Upper lobe of right lung (tissue), 1 donor: ENCODE results near the gene ACTN1. TPM values are rescaled to one million over a fixed set of nuclear protein-coding genes. Genes with fewer than 3 reads are reported as not detected.

Source experiments
- ATAC-seq: fragments of 200-7000 bp; cut with Tn5 transposase; one replicate; pipeline ENCODE4 v1.9.1; 2020; ENCODE audit warnings: mild to moderate bottlenecking, moderate library complexity
- DNase-seq: peaks from one replicate; pipeline ENCODE4 v3.0.0-alpha.2; 2020
- H3K27ac ChIP-seq: fragments of 200-600 bp; one replicate; pipeline ENCODE4 v1.8.0; 2022
- H3K27me3 ChIP-seq: fragments of 200-600 bp; one replicate; pipeline ENCODE4 v1.8.0; 2022; ENCODE audit warnings: mild to moderate bottlenecking
- H3K36me3 ChIP-seq: fragments of 200-600 bp; one replicate; pipeline ENCODE4 v1.8.0; 2022
- H3K4me1 ChIP-seq: fragments of 200-600 bp; one replicate; pipeline ENCODE4 v1.8.0; 2022
- H3K4me3 ChIP-seq: fragments of 200-600 bp; one replicate; pipeline ENCODE4 v1.8.0; 2022; ENCODE audit warnings: mild to moderate bottlenecking
- H3K9me3 ChIP-seq: fragments of 200-600 bp; one replicate; pipeline ENCODE4 v1.8.0; 2022
- intact Hi-C: fragments of 100-400 bp; cut with DNase I; formaldehyde crosslinking; loops from one replicate; pipeline ENCODE4 v1.11.0; 2022
- total RNA-seq: library from RNA; stranded (reverse); fragmentation: NEBNext Ultra II Directional; extraction: Animal tissue kit (Norgen Biotek cat#: 25700); gene quantifications from one replicate; pipeline ENCODE4 v1.2.1, GENCODE V29; 2021
- TF ChIP-seq, protein P1 (sequence below): fragments of 200-600 bp; IDR thresholded peaks from one replicate; pipeline ENCODE4 v1.8.0; 2022; ENCODE audit warnings: antibody characterized with exemption
- donor health status: DM: no; HTN: yes; CAD: no; lungs with severe emphysema.

Gene ACTN1
- total RNA-seq, 1 donor from 2014 or later: 177 TPM

DNA sequence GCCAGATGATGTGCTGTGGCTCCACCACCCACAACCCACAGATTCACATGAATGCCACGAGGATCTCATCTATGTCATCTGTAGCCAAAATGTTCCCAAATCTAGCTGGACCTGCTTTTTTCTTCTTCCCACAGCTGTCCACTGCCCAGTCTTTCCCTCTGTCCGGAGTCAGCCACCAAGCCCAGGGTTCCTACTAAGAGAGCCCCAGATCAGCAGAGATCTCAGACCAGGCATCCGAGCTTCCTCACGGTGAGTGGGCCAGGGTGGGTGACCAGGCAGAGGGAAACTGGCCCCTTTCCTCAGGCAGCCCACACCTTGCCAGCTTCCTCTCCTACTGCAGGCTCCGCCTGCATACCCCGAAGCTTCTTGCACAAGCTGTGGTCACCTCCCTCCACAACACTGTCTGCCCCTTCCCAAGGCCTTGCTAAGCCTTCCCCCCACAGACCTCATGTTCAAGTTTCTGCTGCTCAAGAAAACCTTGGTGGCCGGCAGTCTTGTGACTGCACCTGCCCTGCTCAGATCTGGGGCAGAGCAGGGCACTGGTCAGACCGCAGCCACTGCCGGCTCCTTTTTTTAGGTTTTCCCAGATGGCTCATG lies 81.4 kb downstream of the ACTN1 start:
- Histone ChIP-seq H3K4me1 (no peaks in the 10 kb centered on the region), H3K27ac (no peak overlapping the region), H3K27me3 (no peaks in the 10 kb centered on the region), H3K9me3 (no peaks in the 10 kb centered on the region), H3K36me3 (peaks cover 74% of the 10 kb centered on the region), H3K4me3 (no peak overlapping the region)
- DNase-seq (no peak), ATAC-seq (peak; percentile 24)
- TF ChIP-seq, protein P1, sequence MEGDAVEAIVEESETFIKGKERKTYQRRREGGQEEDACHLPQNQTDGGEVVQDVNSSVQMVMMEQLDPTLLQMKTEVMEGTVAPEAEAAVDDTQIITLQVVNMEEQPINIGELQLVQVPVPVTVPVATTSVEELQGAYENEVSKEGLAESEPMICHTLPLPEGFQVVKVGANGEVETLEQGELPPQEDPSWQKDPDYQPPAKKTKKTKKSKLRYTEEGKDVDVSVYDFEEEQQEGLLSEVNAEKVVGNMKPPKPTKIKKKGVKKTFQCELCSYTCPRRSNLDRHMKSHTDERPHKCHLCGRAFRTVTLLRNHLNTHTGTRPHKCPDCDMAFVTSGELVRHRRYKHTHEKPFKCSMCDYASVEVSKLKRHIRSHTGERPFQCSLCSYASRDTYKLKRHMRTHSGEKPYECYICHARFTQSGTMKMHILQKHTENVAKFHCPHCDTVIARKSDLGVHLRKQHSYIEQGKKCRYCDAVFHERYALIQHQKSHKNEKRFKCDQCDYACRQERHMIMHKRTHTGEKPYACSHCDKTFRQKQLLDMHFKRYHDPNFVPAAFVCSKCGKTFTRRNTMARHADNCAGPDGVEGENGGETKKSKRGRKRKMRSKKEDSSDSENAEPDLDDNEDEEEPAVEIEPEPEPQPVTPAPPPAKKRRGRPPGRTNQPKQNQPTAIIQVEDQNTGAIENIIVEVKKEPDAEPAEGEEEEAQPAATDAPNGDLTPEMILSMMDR: no peak
- intact Hi-C loops: no loop called here

- Histone ChIP-seq H3K27me3 (no peaks in the 10 kb centered on the region), H3K9me3 (no peaks in the 10 kb centered on the region), H3K4me1 (no peaks in the 10 kb centered on the region), H3K36me3 (peaks cover 74% of the 10 kb centered on the region), H3K4me3 (no peak overlapping the region), H3K27ac (no peak overlapping the region)
- DNase-seq (no peak), ATAC-seq (no peak)
- TF ChIP-seq, protein P1: no peak
- intact Hi-C loops: no loop called here
Measured at GRCh38 chr14:68896132-68896531, 83.0 kb downstream of the ACTN1 start.

- Histone ChIP-seq H3K4me1 (no peaks in the 10 kb centered on the region), H3K9me3 (no peaks in the 10 kb centered on the region), H3K27me3 (no peaks in the 10 kb centered on the region), H3K27ac (no peak overlapping the region), H3K4me3 (no peak overlapping the region), H3K36me3 (peaks cover 76% of the 10 kb centered on the region)
- TF ChIP-seq, protein P1: no peak
- no peak for ATAC-seq
- intact Hi-C loops: no loop called here
- DNase-seq: no peak
Measured at GRCh38 chr14:68894802-68895703, 84.0 kb downstream of the ACTN1 start.

- Histone ChIP-seq H3K27me3 (no peaks in the 10 kb centered on the region), H3K36me3 (peaks cover 81% of the 10 kb centered on the region), H3K27ac (no peak overlapping the region), H3K9me3 (no peaks in the 10 kb centered on the region), H3K4me3 (no peak overlapping the region), H3K4me1 (no peaks in the 10 kb centered on the region)
- ATAC-seq (peak; percentile 28), DNase-seq (no peak)
- intact Hi-C loops: no loop called here
- TF ChIP-seq, protein P1: no peak
Measured at GRCh38 chr14:68894123-68894522, 85.0 kb downstream of the ACTN1 start.

DNA sequence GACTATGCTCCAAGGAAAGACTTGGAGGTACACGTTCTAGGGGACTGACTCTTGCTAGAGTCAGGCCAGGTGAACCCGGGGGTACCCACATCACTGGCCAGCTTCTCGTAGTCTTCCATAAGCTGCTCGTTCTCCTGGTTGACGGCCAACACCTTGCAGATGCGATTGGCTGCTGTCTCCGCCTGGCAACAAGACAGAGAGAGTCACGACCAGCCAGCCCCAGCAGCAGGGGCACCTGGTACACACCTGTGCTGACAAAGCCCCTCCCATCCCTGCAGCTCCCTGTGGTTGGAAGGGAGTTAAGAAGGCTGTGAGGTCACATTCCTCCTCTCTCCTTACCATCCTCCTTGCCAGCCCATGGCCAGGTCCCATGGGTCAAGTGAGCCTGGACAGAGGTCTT lies 85.5 kb downstream of the ACTN1 start:
- H3K27me3 ChIP-seq: no peaks in the 10 kb centered on the region
- no peaks in the 10 kb centered on the region for H3K9me3 ChIP-seq
- intact Hi-C loops: no loop called here
- DNase-seq: no peak
- H3K27ac ChIP-seq: no peak overlapping the region
- ATAC-seq: no peak
- H3K4me1 ChIP-seq: no peaks in the 10 kb centered on the region
- H3K4me3 ChIP-seq: no peak overlapping the region
- TF ChIP-seq, protein P1: no peak
- peaks cover 86% of the 10 kb centered on the region for H3K36me3 ChIP-seq
